PC-3 (cell line): Measurements from ENCODE around the gene TTC28.

Experiments
- EZH2 ChIP-seq: fragments of 300-600 bp; sonication (generic); IDR thresholded peaks from one replicate; pipeline ENCODE4 v1.6.1; 2017; ENCODE audit warnings: antibody characterized with exemption, mild to moderate bottlenecking, low read length; ENCODE audit not compliant: unreplicated experiment
- EZH2phosphoT487 ChIP-seq: fragments of 300-600 bp; sonication (generic); IDR thresholded peaks from 2 replicates; pipeline ENCODE4 v1.6.1; 2018; ENCODE audit warnings: mild to moderate bottlenecking, antibody characterized with exemption, low read length, borderline replicate concordance

DNA sequence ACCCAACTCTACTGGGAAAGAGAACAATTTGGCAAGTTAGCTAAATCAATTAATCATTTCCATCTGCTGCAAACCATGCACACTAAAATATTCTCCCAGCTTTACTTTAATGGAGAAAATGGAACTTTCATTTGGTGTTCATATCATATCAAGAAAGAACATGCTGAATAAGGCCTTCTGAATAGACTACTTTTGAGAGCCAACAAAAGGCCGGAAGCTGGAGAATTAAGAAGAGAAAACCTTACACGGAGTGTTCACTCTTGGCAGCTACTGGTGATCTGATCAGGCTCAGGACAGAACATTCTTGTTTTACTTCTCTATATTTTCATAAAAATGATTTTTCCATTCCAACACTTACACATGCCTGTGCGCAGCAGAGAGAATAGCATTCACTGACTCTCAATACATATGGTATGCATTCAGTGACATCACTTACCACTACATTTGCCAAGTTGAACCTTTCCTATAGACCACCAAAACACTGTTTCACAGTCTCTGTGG, 165.3 kb downstream of the TTC28 start:
- no peak for TF ChIP-seq EZH2phosphoT487
- TF ChIP-seq EZH2 = no peak
